Activated CD4-positive, alpha-beta memory T cell treated with anti-CD3 and anti-CD28 coated beads, Interleukin-2, amount 10 ng/mL, durations not matched to agents 7 days and 5 days (primary cell): ENCODE data around the gene C5orf15. TPM values are rescaled to one million over a fixed set of nuclear protein-coding genes. Genes with fewer than 3 reads are reported as not detected.

ENCODE experiments used
- CTCF ChIA-PET: fragments of 350-600 bp; sonication (Branson Sonifier 250); formaldehyde crosslinking; loops from one replicate; lab custom pipeline; 2021; ENCODE audit warnings: antibody characterized with exemption, inconsistent platforms; lab: Charles Lee
- POLR2A ChIA-PET: fragments of 350-600 bp; sonication (Branson Sonifier 250); formaldehyde crosslinking; loops from one replicate; lab custom pipeline; 2021; ENCODE audit warnings: antibody characterized with exemption; lab: Charles Lee
- DNase-seq: peaks from one replicate; pipeline ENCODE4 v3.0.0-alpha.2; 2020
- H3K27ac Mint-ChIP-seq: one replicate; pipeline ENCODE4 v1.8.0; 2021; ENCODE audit warnings: mild to moderate bottlenecking, mixed read lengths
- H3K27me3 Mint-ChIP-seq: one replicate; pipeline ENCODE4 v1.8.0; 2021; ENCODE audit warnings: mixed read lengths
- H3K36me3 Mint-ChIP-seq: one replicate; pipeline ENCODE4 v1.8.0; 2021; ENCODE audit warnings: low read depth, mixed read lengths
- H3K4me1 Mint-ChIP-seq: one replicate; pipeline ENCODE4 v1.8.0; 2021; ENCODE audit warnings: mixed read lengths
- H3K4me3 Mint-ChIP-seq: one replicate; pipeline ENCODE4 v1.8.0; 2021; ENCODE audit warnings: mild to moderate bottlenecking, mixed read lengths
- H3K9me3 Mint-ChIP-seq: one replicate; pipeline ENCODE4 v1.8.0; 2021; ENCODE audit warnings: mixed read lengths
- total RNA-seq, 2 experiments: library from RNA; stranded (reverse); gene quantifications; one replicate each; pipeline ENCODE4 v1.2.3, GENCODE V29; 2021

The C5orf15 gene
- total RNA-seq, 2 experiments from 2014 or later, result 24.4 to 27.7 TPM

DNA sequence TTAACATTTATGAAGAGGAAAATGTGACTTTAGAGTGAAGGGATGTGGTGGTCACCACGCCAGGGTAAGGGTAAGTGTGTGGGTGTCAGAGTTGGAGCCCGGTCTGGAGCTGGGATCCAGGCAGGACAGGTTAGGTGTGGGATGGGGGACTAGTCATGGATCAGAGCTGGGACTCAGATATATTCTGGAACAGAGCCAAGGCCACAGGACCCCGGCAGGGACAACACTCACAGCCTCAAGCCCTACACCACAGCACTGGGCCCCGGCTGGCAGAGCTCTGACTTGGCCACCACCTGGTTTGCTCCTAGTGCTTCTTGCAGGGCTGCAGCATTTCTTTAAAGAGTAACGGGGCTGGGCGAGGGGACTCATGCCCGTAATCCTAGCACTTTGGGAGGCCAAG is 47.4 kb downstream of the C5orf15 start:
- Mint-ChIP-seq H3K36me3 (no peaks in the 10 kb centered on the region), H3K27me3 (no peaks in the 10 kb centered on the region), H3K9me3 (no peaks in the 10 kb centered on the region), H3K27ac (no peak overlapping the region), H3K4me1 (peaks cover 7% of the 10 kb centered on the region), H3K4me3 (no peak overlapping the region)
- ChIA-PET CTCF (no interaction called here), POLR2A (no interaction called here)
- DNase-seq, result no peak

GRCh38 chr5:133919148-133920136 is 49.0 kb downstream of the C5orf15 start:
- no peak overlapping the region for H3K27ac Mint-ChIP-seq
- ChIA-PET CTCF (no interaction called here), POLR2A (no interaction called here)
- DNase-seq, result no peak
- no peaks in the 10 kb centered on the region for H3K36me3 Mint-ChIP-seq
- no peaks in the 10 kb centered on the region for H3K27me3 Mint-ChIP-seq
- H3K4me1 Mint-ChIP-seq, result peaks cover 7% of the 10 kb centered on the region
- no peak overlapping the region for H3K4me3 Mint-ChIP-seq
- no peaks in the 10 kb centered on the region for H3K9me3 Mint-ChIP-seq

DNA sequence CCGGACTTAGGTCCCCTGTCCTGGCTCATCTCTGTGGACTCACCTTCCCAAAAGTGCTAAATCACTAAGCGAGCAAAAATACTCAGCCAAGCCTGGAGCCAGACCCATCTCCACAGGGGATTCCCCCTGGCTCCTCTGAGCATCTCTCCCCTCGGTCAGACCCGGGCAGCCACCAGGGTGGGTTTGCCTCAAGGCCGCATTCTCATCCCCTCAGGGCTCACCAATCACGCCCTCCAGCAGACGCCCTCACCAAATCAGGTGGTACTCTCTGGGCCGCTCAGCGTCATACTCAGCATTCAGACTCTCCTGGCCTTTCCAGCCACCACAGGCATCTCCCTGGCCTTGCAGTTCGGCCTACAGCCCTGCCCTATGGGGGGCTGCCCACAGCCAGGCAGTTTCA is 49.7 kb downstream of the C5orf15 start:
- Mint-ChIP-seq H3K9me3 (no peaks in the 10 kb centered on the region), H3K27me3 (no peaks in the 10 kb centered on the region), H3K27ac (no peak overlapping the region), H3K36me3 (no peaks in the 10 kb centered on the region), H3K4me1 (peaks cover 7% of the 10 kb centered on the region), H3K4me3 (no peak overlapping the region)
- ChIA-PET CTCF (no interaction called here), POLR2A (no interaction called here)
- DNase-seq, result no peak

DNA sequence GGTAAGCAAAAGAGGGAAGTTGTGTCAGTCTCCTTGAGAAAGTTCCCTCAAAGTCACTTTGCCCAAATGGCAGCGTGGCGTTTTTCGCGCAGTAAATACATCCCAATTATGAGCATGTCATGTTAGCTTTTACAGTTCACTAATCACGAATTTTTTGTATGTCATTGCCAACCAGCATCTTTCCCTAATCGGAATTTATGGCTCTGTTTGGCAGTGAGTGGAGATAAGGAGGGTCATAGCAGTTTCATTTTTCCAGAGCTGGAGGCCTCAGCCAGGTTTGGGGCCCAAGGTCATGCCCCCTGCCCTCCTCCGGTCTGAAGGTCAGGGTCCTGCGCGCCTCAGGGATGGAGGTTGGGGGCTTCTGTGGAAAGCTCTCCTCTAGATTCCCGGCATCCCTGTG is 50.1 kb downstream of the C5orf15 start:
- Mint-ChIP-seq H3K4me1 (peaks cover 7% of the 10 kb centered on the region), H3K27me3 (no peaks in the 10 kb centered on the region), H3K9me3 (no peaks in the 10 kb centered on the region), H3K4me3 (no peak overlapping the region), H3K27ac (no peak overlapping the region), H3K36me3 (no peaks in the 10 kb centered on the region)
- ChIA-PET CTCF (no interaction called here), POLR2A (no interaction called here)
- DNase-seq, result no peak

GRCh38 chr5:133917785-133918184 is 50.6 kb downstream of the C5orf15 start:
- no peaks in the 10 kb centered on the region for H3K27me3 Mint-ChIP-seq
- CTCF ChIA-PET, result no interaction called here

GRCh38 chr5:133916914-133917313 is 51.5 kb downstream of the C5orf15 start:
- no peak overlapping the region for H3K27ac Mint-ChIP-seq

More at GRCh38 chr5:133917785-133918184, 50.6 kb downstream of the C5orf15 start:
- Mint-ChIP-seq H3K4me1 (peaks cover 7% of the 10 kb centered on the region), H3K4me3 (no peak overlapping the region), H3K9me3 (no peaks in the 10 kb centered on the region), H3K36me3 (no peaks in the 10 kb centered on the region), H3K27ac (no peak overlapping the region)
- DNase-seq, result no peak
- POLR2A ChIA-PET, result no interaction called here

GRCh38 chr5:133916479-133916878 is 51.9 kb downstream of the C5orf15 start:
- no peak for DNase-seq
- H3K9me3 Mint-ChIP-seq, result no peaks in the 10 kb centered on the region
- ChIA-PET CTCF (no interaction called here), POLR2A (no interaction called here)
- no peak overlapping the region for H3K4me3 Mint-ChIP-seq
- no peaks in the 10 kb centered on the region for H3K27me3 Mint-ChIP-seq
- H3K27ac Mint-ChIP-seq, result no peak overlapping the region
- H3K36me3 Mint-ChIP-seq, result no peaks in the 10 kb centered on the region
- H3K4me1 Mint-ChIP-seq, result peaks cover 7% of the 10 kb centered on the region

More at GRCh38 chr5:133916914-133917313, 51.5 kb downstream of the C5orf15 start:
- Mint-ChIP-seq H3K9me3 (no peaks in the 10 kb centered on the region), H3K4me3 (no peak overlapping the region), H3K27me3 (no peaks in the 10 kb centered on the region), H3K36me3 (no peaks in the 10 kb centered on the region), H3K4me1 (peaks cover 7% of the 10 kb centered on the region)
- no peak for DNase-seq
- ChIA-PET CTCF (no interaction called here), POLR2A (no interaction called here)

GRCh38 chr5:133914434-133914833 is 54.0 kb downstream of the C5orf15 start:
- ChIA-PET POLR2A (no interaction called here), CTCF (no interaction called here)
- no peaks in the 10 kb centered on the region for H3K36me3 Mint-ChIP-seq
- H3K27ac Mint-ChIP-seq, result no peak overlapping the region
- peaks cover under 1% of the 10 kb centered on the region for H3K4me1 Mint-ChIP-seq
- no peak overlapping the region for H3K4me3 Mint-ChIP-seq
- H3K27me3 Mint-ChIP-seq, result no peaks in the 10 kb centered on the region
- no peak for DNase-seq
- no peaks in the 10 kb centered on the region for H3K9me3 Mint-ChIP-seq

DNA sequence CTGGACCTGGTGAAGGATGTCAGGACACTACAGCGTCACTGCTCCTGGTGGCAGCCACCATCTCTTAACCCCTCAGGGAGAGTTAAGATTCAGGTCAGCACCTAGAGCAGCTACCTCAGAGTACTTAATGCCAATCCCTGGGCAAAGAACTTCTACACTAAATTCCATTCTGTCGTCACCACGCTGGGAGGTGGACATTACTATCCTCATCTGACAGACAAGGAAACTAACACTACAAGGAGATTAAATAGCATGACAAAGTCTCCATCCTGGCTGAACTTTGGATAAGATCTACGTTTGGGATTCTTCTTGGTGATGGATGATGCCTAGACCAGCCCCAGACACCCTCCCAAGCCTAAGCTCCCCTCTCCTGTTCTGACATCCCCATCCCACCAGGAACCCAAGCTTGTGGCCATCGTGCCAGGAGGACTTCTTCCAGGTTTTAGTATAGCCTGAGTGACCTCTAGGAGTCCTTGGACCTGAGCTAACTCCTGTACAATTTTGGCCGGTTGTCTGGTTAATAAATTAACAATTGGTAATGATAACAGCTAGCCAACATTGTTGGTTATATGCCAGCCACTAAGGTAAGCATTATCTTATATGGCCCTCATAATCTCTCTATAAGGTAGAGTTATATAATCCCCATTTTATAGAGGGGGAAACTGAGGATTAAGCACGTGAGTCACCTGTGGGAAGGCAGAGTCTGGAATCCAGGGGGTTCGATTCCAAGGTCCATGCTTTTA is 54.8 kb downstream of the C5orf15 start:
- no peak for DNase-seq
- H3K4me1 Mint-ChIP-seq, result no peaks in the 10 kb centered on the region
- H3K9me3 Mint-ChIP-seq, result no peaks in the 10 kb centered on the region
- CTCF ChIA-PET, result interaction anchor here (0.5 kb wide), 1 partner anchor 65 kb away, joined by 5 read pairs; no protein-coding TSS in a partner anchor
- H3K27ac Mint-ChIP-seq, result no peak overlapping the region
- H3K4me3 Mint-ChIP-seq, result no peak overlapping the region
- POLR2A ChIA-PET, result no interaction called here
- H3K27me3 Mint-ChIP-seq, result no peaks in the 10 kb centered on the region
- H3K36me3 Mint-ChIP-seq, result no peaks in the 10 kb centered on the region

GRCh38 chr5:133912951-133913350 is 55.5 kb downstream of the C5orf15 start:
- CTCF ChIA-PET, result no interaction called here

GRCh38 chr5:133910571-133910970 is 57.9 kb downstream of the C5orf15 start:
- no peaks in the 10 kb centered on the region for H3K27me3 Mint-ChIP-seq
- H3K9me3 Mint-ChIP-seq, result no peaks in the 10 kb centered on the region
- ChIA-PET CTCF (no interaction called here), POLR2A (no interaction called here)
- no peak overlapping the region for H3K27ac Mint-ChIP-seq
- H3K4me3 Mint-ChIP-seq, result no peak overlapping the region
- DNase-seq, result no peak
- H3K36me3 Mint-ChIP-seq, result no peaks in the 10 kb centered on the region
- H3K4me1 Mint-ChIP-seq, result no peaks in the 10 kb centered on the region

More at GRCh38 chr5:133912951-133913350, 55.5 kb downstream of the C5orf15 start:
- no peaks in the 10 kb centered on the region for H3K9me3 Mint-ChIP-seq
- H3K36me3 Mint-ChIP-seq, result no peaks in the 10 kb centered on the region
- no peak for DNase-seq
- H3K27ac Mint-ChIP-seq, result no peak overlapping the region
- POLR2A ChIA-PET, result no interaction called here
- H3K27me3 Mint-ChIP-seq, result no peaks in the 10 kb centered on the region
- no peak overlapping the region for H3K4me3 Mint-ChIP-seq
- no peaks in the 10 kb centered on the region for H3K4me1 Mint-ChIP-seq

DNA sequence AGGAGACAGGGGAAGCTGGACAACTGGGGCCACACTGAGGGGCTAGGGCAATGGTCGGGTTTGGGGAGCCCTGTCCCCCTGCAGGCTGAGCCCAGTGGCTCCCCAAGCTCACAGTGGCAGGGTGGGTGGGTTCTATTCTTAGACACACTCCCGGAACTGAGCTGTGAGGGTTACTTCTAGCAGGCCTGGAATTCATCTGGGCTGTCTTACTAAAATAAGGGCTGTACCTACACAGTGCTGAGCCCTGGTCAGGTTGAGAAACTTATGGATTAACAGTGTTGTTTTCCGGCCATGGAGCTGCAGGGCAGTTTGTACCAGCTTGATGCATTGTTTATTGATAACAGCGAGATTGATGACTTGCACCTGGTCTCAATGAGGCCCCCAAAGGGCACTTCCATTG is 58.8 kb downstream of the C5orf15 start:
- POLR2A ChIA-PET, result no interaction called here
- Mint-ChIP-seq H3K4me1 (no peaks in the 10 kb centered on the region), H3K36me3 (no peaks in the 10 kb centered on the region), H3K27ac (no peak overlapping the region), H3K27me3 (no peaks in the 10 kb centered on the region), H3K4me3 (no peak overlapping the region), H3K9me3 (no peaks in the 10 kb centered on the region)
- CTCF ChIA-PET, result no interaction called here
- no peak for DNase-seq

DNA sequence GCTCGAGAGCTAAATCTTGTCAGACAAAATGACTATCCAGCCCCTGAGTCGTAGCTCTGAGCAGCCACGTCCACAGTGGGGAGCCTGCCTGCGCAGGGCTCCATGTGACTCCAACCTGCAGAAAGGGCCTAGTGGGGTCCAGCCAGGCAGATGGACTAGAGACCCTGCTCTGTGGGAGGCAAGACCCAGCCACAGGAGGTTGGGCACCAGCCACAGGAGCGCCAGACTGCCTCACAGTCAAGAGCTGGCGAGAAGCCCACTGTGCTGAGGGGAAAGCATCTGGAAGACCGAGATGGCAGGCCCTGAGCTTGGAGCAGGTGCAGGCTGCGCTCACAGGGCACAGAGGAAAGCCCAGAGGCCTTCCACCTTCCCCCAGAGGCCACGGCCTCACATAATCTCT is 61.4 kb downstream of the C5orf15 start:
- H3K27ac Mint-ChIP-seq, result no peak overlapping the region
- no peaks in the 10 kb centered on the region for H3K9me3 Mint-ChIP-seq
- POLR2A ChIA-PET, result no interaction called here
- no peaks in the 10 kb centered on the region for H3K4me1 Mint-ChIP-seq
- no peak overlapping the region for H3K4me3 Mint-ChIP-seq
- CTCF ChIA-PET, result no interaction called here
- no peak for DNase-seq
- H3K27me3 Mint-ChIP-seq, result no peaks in the 10 kb centered on the region
- H3K36me3 Mint-ChIP-seq, result no peaks in the 10 kb centered on the region
